Stomach (tissue), 9 donors: ENCODE results near the gene KRTAP10-1. TPM values are rescaled to one million over a fixed set of nuclear protein-coding genes. Genes with fewer than 3 reads are reported as not detected.
A peak's percentile ranks its signal among the peaks of the same experiment; 100 is the strongest.

ENCODE experiments used
- DNase-seq, 2 donors: peaks; one replicate each; pipeline versions ENCODE4 v3.0.0 to v3.0.0-alpha.2; 2013 to 2019
- H3K27ac ChIP-seq, 5 donors: fragments of 200-600 bp in 4 of 5; sonication (generic) in 4 of 5; one replicate each; pipeline ENCODE4 v1.5.1; 2013 to 2019; ENCODE audit warnings: mild to moderate bottlenecking in 1 of 5, moderate library complexity in 1 of 5
- H3K27me3 ChIP-seq, 3 donors: fragments of 200-600 bp; sonication (generic); one replicate each; pipeline ENCODE4 v1.5.1; 2017 to 2019; ENCODE audit warnings: mixed run types in 1 of 3
- H3K36me3 ChIP-seq, 4 donors: fragments of 200-600 bp; sonication (generic); 1 replicate in 3 of 4; 2 replicates in 1 of 4; pipeline ENCODE4 v1.5.1; 2016 to 2019
- H3K4me1 ChIP-seq, 4 donors: fragments of 200-600 bp; sonication (generic); one replicate each; pipeline ENCODE4 v1.5.1; 2016 to 2019
- H3K4me3 ChIP-seq, 4 donors: fragments of 200-600 bp; sonication (generic) in 3 of 4; one replicate each; pipeline ENCODE4 v1.5.1; 2016 to 2019; ENCODE audit warnings: mild to moderate bottlenecking in 1 of 4
- H3K9me3 ChIP-seq, 4 donors: fragments of 200-600 bp; sonication (generic); one replicate each; pipeline ENCODE4 v1.5.1; 2016 to 2019
- CTCF ChIP-seq, 7 experiments: fragments of 450-650 bp in 4 of 7; fragments of 200-600 bp in 3 of 7; sonication (generic) in 3 of 7; IDR thresholded peaks; one replicate each; pipeline ENCODE4 v1.5.1; 2016 to 2019; ENCODE audit warnings: antibody characterized with exemption in 7 of 7, control low read depth in 2 of 7, mild to moderate bottlenecking in 1 of 7
- EP300 ChIP-seq: sonication (generic); formaldehyde crosslinking; IDR thresholded peaks from one replicate; pipeline ENCODE4 v1.6.1; 2017; ENCODE audit warnings: antibody characterized with exemption
- POLR2A ChIP-seq, 4 donors: fragments of 450-650 bp; IDR thresholded peaks; one replicate each; pipeline ENCODE4 v1.6.1; 2016; ENCODE audit warnings: antibody characterized with exemption in 4 of 4, control low read depth in 2 of 4, mild to moderate bottlenecking in 1 of 4, moderate library complexity in 1 of 4
- POLR2AphosphoS5 ChIP-seq, 3 donors: sonication (generic); formaldehyde crosslinking; IDR thresholded peaks; one replicate each; pipeline ENCODE4 v1.6.1; 2016; ENCODE audit warnings: antibody characterized with exemption in 3 of 3
- WGBS, 5 donors: extraction: QIAGEN DNeasy Blood & Tissue Kit in 3 of 5; methylation state at CpG; one replicate each; pipeline versions ENCODE4 v1.1.5 to v1.1.7; 2013 to 2018; 5-methylcytosine and 5-hydroxymethylcytosine counted together
- intact Hi-C: fragments of 100-400 bp; cut with DNase I; formaldehyde crosslinking; loops from one replicate; pipeline ENCODE4 v1.15.1; 2023; ENCODE audit warnings: low total_unique reads
- polyA plus RNA-seq, 3 donors: library from polyadenylated mRNA; stranded (reverse); fragments of 200-250 nt; gene quantifications; one replicate each; pipeline ENCODE4 v1.2.3, GENCODE V29; 2013
- total RNA-seq, 5 donors: library from RNA; depleted of rRNA; stranded (reverse); fragments of >200 nt; gene quantifications; one replicate each; pipeline versions ENCODE4 v1.1.0 to v1.2.3, GENCODE V29; 2014 to 2016
- donor health status: healthy with polysubstance abuse.
- donor health status: Bipolar disorder and iron deficiency.
- donor health status: healthy.

The KRTAP10-1 gene
- total and polyA plus RNA-seq, 8 donors, result not detected

GRCh38 chr21:44555200-44555875 lies 15.3 kb upstream of the KRTAP10-1 start:
- WGBS, 5 donors, result 78 to 86% (median 81%) methylated on average over 10 to 13 of the region's 13 CpGs
- H3K27ac ChIP-seq, result no peak overlapping the region
- no peaks in the 10 kb centered on the region for H3K36me3 ChIP-seq
- intact Hi-C loops, result no loop called here
- H3K27me3 ChIP-seq, result peaks cover 0 to 61% (median 20%) of the 10 kb centered on the region in 3 donors
- H3K4me3 ChIP-seq, result no peak overlapping the region
- TF ChIP-seq POLR2A (IDR thresholded peaks at IDR 0.05) (no peak), CTCF (IDR thresholded peaks at IDR 0.05) (no peak), EP300 (no peak), POLR2AphosphoS5 (IDR thresholded peaks at IDR 0.05) (no peak)
- H3K9me3 ChIP-seq, result peaks cover 0 to 6% (median 0%) of the 10 kb centered on the region in 4 donors
- no peak for DNase-seq
- H3K4me1 ChIP-seq, result no peaks in the 10 kb centered on the region

- intact Hi-C loops, result no loop called here
- H3K27me3 ChIP-seq, result peaks cover 0 to 70% (median 19%) of the 10 kb centered on the region in 3 donors
- no peak overlapping the region for H3K27ac ChIP-seq
- 73 to 81% (median 78%) methylated on average over 9 to 13 of the region's 13 CpGs for WGBS, 5 donors
- H3K36me3 ChIP-seq, result no peaks in the 10 kb centered on the region
- H3K4me1 ChIP-seq, result peaks cover 0 to 9% (median 9%) of the 10 kb centered on the region in 4 donors
- TF ChIP-seq POLR2A (IDR thresholded peaks at IDR 0.05) (no peak), EP300 (no peak), CTCF (IDR thresholded peaks at IDR 0.05) (no peak), POLR2AphosphoS5 (IDR thresholded peaks at IDR 0.05) (no peak)
- DNase-seq, result no peak
- H3K9me3 ChIP-seq, result peaks cover 0 to 6% (median 0%) of the 10 kb centered on the region in 4 donors
- H3K4me3 ChIP-seq, result no peak overlapping the region
Observed at GRCh38 chr21:44552681-44553080, 12.7 kb upstream of the KRTAP10-1 start.

GRCh38 chr21:44552136-44552535 lies 12.1 kb upstream of the KRTAP10-1 start:
- peaks cover 0 to 67% (median 14%) of the 10 kb centered on the region in 3 donors for H3K27me3 ChIP-seq
- no peak overlapping the region for H3K27ac ChIP-seq
- peak in 1 of 2 donors; percentile 21 for DNase-seq
- no peak overlapping the region for H3K4me3 ChIP-seq
- 85 to 100% (median 91%) methylated on average over 4 to 6 of the region's 6 CpGs for WGBS, 5 donors
- H3K36me3 ChIP-seq, result no peaks in the 10 kb centered on the region
- H3K4me1 ChIP-seq, result peaks cover 0 to 9% (median 9%) of the 10 kb centered on the region in 4 donors
- H3K9me3 ChIP-seq, result peaks cover 0 to 6% (median 0%) of the 10 kb centered on the region in 4 donors
- no peak for TF ChIP-seq EP300
- TF ChIP-seq POLR2AphosphoS5 (IDR thresholded peaks at IDR 0.05), result no peak
- TF ChIP-seq CTCF (IDR thresholded peaks at IDR 0.05), result no peak
- TF ChIP-seq POLR2A (IDR thresholded peaks at IDR 0.05), result no peak
- intact Hi-C loops, result no loop called here

GRCh38 chr21:44551340-44551961 lies 11.5 kb upstream of the KRTAP10-1 start, which contains the start of gene KRTAP10-2:
TSS of gene KRTAP10-2 (minus strand) at chr21:44551505. CDS start at chr21:44551458, 47 bp downstream.
- Histone ChIP-seq H3K4me1 (peaks cover 0 to 9% (median 9%) of the 10 kb centered on the region in 4 donors), H3K4me3 (no peak within 1 kb of the TSS), H3K27me3 (peaks cover 0 to 60% (median 10%) of the 10 kb centered on the region in 3 donors), H3K36me3 (no peaks in the 10 kb centered on the region), H3K9me3 (peaks cover 0 to 10% (median 2%) of the 10 kb centered on the region in 4 donors), H3K27ac (no peak within 1 kb of the TSS)
- DNase-seq, result peak in 1 of 2 donors; percentile 21
- intact Hi-C loops, result no loop called here
- WGBS, 5 donors, result 42 to 67% (median 45%) methylated on average over 15 to 17 of the region's 17 CpGs
- TF ChIP-seq CTCF (IDR thresholded peaks at IDR 0.05) (no peak), POLR2AphosphoS5 (IDR thresholded peaks at IDR 0.05) (no peak)
